A549 treated with CpdA at 1 μM for 4 hours (cell line): ENCODE measurements around the gene STYX. TPM values are rescaled to one million over a fixed set of nuclear protein-coding genes. Genes with fewer than 3 reads are reported as not detected.

Experiments
- total RNA-seq: library from RNA; stranded (reverse); fragments of 200-300 nt; extraction: Qiagen RNA extraction; gene quantifications from 5 replicates; pipeline ENCODE4 v1.2.3, GENCODE V29; 2022; ENCODE audit warnings: low read depth

STYX gene, protein sequence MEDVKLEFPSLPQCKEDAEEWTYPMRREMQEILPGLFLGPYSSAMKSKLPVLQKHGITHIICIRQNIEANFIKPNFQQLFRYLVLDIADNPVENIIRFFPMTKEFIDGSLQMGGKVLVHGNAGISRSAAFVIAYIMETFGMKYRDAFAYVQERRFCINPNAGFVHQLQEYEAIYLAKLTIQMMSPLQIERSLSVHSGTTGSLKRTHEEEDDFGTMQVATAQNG
- total RNA-seq = 4.7 to 5.9 TPM (median 5.5 TPM) in 5 replicates

DNA sequence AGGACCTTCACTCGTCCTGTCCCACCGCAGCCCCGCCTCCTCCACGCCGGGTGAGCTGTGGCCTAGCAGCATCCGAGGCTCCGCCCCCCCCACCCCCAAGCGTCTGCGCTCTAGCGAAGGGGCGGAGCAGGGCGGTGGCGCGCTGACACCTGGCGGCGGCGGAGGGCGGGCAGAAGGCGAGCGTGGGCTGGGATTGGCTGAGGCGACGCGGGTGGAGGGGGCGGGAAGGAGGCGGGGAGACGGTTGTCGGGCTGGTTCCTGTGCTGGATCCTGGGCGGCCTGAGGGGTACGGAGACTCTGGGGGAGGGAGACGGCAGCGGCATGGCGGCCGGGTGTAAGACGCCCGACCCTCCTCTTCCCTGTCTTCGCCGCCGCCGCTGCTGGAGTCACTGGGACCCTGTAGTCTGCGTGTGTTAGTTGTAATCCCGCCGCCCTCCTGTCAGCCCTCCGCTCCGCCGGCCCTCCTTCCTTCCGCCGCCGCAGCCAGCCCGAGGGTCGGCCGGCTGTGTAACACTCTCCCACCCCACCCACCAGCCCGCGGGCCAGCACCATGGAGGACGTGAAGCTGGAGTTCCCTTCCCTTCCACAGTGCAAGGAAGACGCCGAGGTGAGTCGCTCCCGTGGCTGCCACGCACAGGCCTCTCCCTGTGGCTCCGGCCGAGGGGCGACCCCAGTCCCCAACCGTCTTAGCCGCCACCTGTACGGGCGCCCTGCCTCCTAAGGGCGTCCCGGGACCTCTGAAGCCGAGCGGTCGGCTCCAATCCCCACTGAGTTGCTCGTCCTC lies at the start of gene STYX:
Gene STYX (plus strand): TSS at position 242 of the 784 bp plus-strand sequence. CDS start 309 bp downstream, at position 551.

DNA sequence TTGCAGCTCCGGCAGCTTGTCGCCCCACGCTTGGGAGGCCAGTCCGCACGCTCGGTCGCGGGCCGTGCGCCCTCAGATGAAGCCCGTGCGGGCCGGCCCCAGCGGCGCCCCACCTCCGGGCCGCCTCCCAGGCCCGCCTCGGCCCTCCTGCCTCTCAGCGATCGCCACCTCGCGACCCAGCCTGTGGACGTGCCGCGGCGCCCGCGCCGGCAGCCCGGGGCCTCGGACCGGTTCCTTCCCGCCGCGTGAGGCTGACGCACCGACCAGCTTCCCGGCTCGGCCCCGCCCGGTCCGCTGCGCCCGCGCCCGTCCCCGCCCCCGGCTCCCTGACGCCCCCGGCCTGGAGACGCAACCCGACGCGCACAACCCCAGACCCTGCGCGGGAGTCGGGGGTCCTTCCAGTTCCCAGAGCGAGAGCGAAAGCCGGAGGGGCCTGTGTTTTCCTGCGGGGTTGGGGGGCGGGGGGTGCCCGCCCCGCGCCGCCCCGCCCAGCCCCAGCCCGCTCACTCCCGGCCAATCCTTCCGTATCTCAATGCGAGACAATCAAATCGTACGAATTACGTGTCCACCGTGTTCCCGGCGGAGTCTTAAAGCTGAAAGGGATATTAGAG lies 34.4 kb upstream of the STYX start, which contains the start of gene ERO1A:
Gene ERO1A (minus strand): TSS at position 78 of the 611 bp plus-strand sequence. CDS start 77 bp downstream, at position 1.

DNA sequence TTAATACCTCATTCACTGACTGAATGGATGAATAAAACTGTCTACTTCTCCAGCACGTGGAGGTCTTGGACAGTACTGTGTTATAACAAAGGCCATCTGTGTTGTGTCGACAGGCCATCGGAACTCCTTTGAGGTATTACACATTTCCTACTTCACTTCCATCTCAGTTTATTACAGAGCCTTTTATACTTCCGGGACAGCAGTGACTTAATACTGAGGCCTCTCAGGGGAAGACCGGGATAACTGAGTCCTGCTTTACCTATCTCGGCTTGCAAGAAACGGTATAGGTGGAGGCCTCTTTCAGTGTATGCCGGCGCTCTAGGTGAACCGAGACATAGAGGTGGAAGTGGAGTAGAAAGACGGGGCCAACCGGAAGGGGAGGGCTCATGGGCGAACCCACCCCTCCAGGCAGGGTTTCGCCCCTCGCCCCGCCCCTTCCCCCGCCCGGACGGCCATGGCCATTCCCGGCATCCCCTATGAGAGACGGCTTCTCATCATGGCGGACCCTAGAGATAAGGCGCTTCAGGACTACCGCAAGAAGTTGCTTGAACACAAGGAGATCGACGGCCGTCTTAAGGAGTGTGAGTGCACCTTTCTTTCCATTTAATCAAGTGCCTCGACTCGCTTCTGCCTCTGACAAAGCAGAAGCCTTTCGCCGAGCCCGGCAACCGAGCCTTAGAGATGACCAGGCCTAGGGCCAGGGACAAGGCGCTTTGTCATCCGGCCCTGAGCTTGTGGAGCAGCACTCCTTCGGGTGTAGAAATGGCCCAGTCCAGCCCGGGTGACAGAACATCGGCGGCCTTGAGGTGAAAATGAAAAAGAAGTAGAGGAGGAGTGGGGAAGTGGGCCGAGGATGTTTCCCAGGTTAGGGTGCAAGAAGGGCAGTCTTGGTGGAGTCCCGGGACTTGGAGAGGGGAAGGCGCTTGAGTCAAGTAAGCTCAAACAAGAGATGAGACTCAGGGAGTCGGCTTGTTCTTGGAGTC lies 23.0 kb upstream of the STYX start, which contains the start of gene PSMC6:
Gene PSMC6 (plus strand): TSS at position 477 of the 983 bp plus-strand sequence. CDS start 20 bp downstream, at position 497.

DNA sequence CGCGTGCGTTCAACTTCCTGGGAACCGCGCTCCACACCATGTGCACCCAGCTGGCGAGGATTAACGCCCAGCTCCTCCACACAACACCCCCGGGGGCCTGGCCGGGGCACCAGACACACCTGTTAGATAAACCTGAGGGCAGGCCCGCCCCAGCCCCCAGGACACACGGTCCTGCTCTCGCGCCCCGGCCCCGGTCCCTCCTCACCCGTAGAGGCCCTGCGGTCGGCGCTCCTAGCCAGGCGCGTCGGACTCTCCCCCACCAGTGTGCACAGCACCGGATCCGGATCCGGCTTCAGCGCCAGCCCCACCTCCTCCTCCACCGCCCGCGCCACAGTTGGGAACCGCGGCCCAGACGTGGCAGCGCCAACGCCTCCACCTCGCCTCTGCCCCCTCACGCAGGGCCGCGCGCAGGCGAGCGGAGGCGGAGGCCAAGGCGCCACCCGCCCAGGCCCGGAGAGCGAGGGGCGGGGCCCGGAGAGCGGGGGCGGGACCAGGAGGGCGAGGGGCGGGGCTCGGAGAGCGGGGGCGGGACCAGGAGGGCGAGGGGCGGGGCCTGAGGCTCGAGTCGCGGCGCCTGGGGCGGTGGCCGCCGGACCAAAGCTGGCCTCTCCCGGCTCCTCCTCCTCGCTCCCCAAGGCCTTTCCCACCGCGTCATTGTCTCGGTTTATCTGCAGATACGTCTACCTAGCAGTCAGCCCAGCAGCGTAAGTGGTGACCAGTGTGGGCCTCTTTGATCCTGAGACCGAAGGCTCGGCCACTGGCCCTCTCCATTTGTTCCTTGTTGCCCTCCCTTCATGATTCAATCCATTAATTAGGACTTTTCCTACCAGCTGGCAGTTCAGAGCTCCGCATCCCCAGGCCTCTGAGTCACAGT lies 61.5 kb downstream of the STYX start, which contains the start of gene GNPNAT1:
Gene GNPNAT1 (minus strand): TSS at position 385 of the 874 bp plus-strand sequence. CDS start 6,957 bp downstream, outside the sequence.

Other genes starting within 250 kb of the STYX start
- gene TXNDC16, start 177.7 kb upstream of the STYX start, total RNA-seq = 0.91 to 1.5 TPM (median 1.1 TPM) in 5 replicates
- 0.07 to 0.15 TPM (median 0.11 TPM) in 4 of 5 replicates, not detected in the other for gene GPR137C, start 177.3 kb upstream of the STYX start, total RNA-seq
- gene ERO1A, start 34.6 kb upstream of the STYX start, total RNA-seq = 47.0 to 59.2 TPM (median 54.9 TPM) in 5 replicates
- gene PSMC6, start 23.0 kb upstream of the STYX start, total RNA-seq = 88.7 to 120 TPM (median 91.2 TPM) in 5 replicates
- gene GNPNAT1, start 61.4 kb downstream of the STYX start, total RNA-seq = 44.1 to 48.3 TPM (median 45.6 TPM) in 5 replicates
- 33.1 to 46.3 TPM (median 38.7 TPM) in 5 replicates for gene FERMT2, start 220.9 kb downstream of the STYX start, total RNA-seq